K562 (cell line): Measurements from ENCODE around the gene PTOV1. TPM values are rescaled to one million over a fixed set of nuclear protein-coding genes. Genes with fewer than 3 reads are reported as not detected.

Experiments used
- EP300 ChIP-seq: IDR thresholded peaks from 2 replicates; pipeline ENCODE4 v1.6.1; 2012; ENCODE audit warnings: low read length, improper control_type of control experiment
- GATA2 ChIP-seq: sonication (generic); formaldehyde crosslinking; IDR thresholded peaks from 2 replicates; pipeline ENCODE4 v1.4.0; 2020; ENCODE audit warnings: mild to moderate bottlenecking, missing genetic modification reagents
- HDAC3 ChIP-seq: fragments of 450-650 bp; IDR thresholded peaks from 2 replicates; pipeline ENCODE4 v1.6.1; 2018; ENCODE audit warnings: borderline replicate concordance, mild to moderate bottlenecking, moderate library complexity; ENCODE audit not compliant: partially characterized antibody
- HEY1 ChIP-seq: fragments of 250-450 bp; sonication (Bioruptor Pico); IDR thresholded peaks from 2 replicates; pipeline ENCODE4 v1.5.0; 2020; ENCODE audit warnings: mild to moderate bottlenecking, moderate library complexity, borderline replicate concordance
- MAZ ChIP-seq, 2 experiments: fragments of 450-650 bp in 1 of 2; sonication (generic) in 1 of 2; formaldehyde crosslinking; IDR thresholded peaks in 1 of 2; conservative IDR thresholded peaks in 1 of 2; 2 replicates each; pipeline versions ENCODE4 v1.4.0 to v1.5.0; 2020; ENCODE audit warnings: mild to moderate bottlenecking in 1 of 2, missing genetic modification reagents in 1 of 2
- NFXL1 ChIP-seq: fragments of 450-650 bp; formaldehyde crosslinking; IDR thresholded peaks from 2 replicates; pipeline ENCODE4 v1.4.0; 2021; ENCODE audit warnings: mild to moderate bottlenecking
- PTBP1 ChIP-seq: fragments of 200-400 bp; formaldehyde crosslinking; IDR thresholded peaks from 2 replicates; pipeline ENCODE4 v1.6.1; 2017; ENCODE audit warnings: low read depth, low read length
- RFX1 ChIP-seq: fragments of 450-650 bp; IDR thresholded peaks from 2 replicates; pipeline ENCODE4 v1.6.1; 2016; ENCODE audit warnings: mild to moderate bottlenecking, moderate library complexity
- SMAD2 ChIP-seq: fragments of 150-350 bp; IDR thresholded peaks from 2 replicates; pipeline ENCODE4 v1.6.1; 2014; ENCODE audit warnings: low read depth, mild to moderate bottlenecking, low read length
- ZBTB1 ChIP-seq: sonication (generic); formaldehyde crosslinking; IDR thresholded peaks from 2 replicates; pipeline ENCODE4 v1.8.1; 2023; ENCODE audit warnings: missing genetic modification reagents, low read depth, mild to moderate bottlenecking, borderline replicate concordance
- ZNF124 ChIP-seq: sonication (generic); formaldehyde crosslinking; IDR thresholded peaks from 2 replicates; pipeline ENCODE4 v1.8.1; 2022; ENCODE audit warnings: missing genetic modification reagents
- ZNF197 ChIP-seq: fragments of 200-800 bp; sonication (Bioruptor generic); IDR thresholded peaks from 2 replicates; pipeline ENCODE4 v1.6.1; 2016; ENCODE audit warnings: low read depth, missing genetic modification characterization, missing compliant biosample characterization
- ZNF217 ChIP-seq: sonication (generic); formaldehyde crosslinking; IDR thresholded peaks from 2 replicates; pipeline ENCODE4 v1.8.0; 2022; ENCODE audit warnings: mild to moderate bottlenecking, missing genetic modification reagents
- ZNF232 ChIP-seq: sonication (generic); formaldehyde crosslinking; IDR thresholded peaks from 2 replicates; pipeline ENCODE4 v1.8.0; 2022; ENCODE audit warnings: mild to moderate bottlenecking, missing genetic modification reagents
- ZNF79 ChIP-seq: fragments of 250-450 bp; sonication (Bioruptor Pico); IDR thresholded peaks from 2 replicates; pipeline ENCODE4 v1.4.0; 2020; ENCODE audit warnings: low read depth, mild to moderate bottlenecking, moderate library complexity
- polyA plus RNA-seq, 8 experiments: library from polyadenylated mRNA; depleted of rRNA in 4 of 8; stranded (reverse) in 5 of 8; unstranded in 3 of 8; fragments of >200 nt; fragmentation: Nextera tagmentation in 2 of 8; fragmentation: Illumina TruSeq in 1 of 8; extraction: Ambion mirVana in 2 of 8; extraction: Trizol in 1 of 8; gene quantifications; 2 replicates each; pipeline versions ENCODE4 v1.2.1 to v1.2.3, GENCODE V29; 2011 to 2014; ENCODE audit warnings: inconsistent platforms in 1 of 8, missing spikeins in 1 of 8
- total RNA-seq, 7 experiments: library from RNA; depleted of rRNA in 6 of 7; stranded (reverse); fragments of >200 nt in 6 of 7; fragmentation: Illumina TruSeq in 2 of 7; extraction: Trizol in 2 of 7; gene quantifications; 2 replicates each; pipeline versions ENCODE4 v1.2.1 to v1.2.3, GENCODE V29; 2011 to 2021; ENCODE audit warnings: low replicate concordance in 1 of 7
- TF ChIP-seq, protein P1 (sequence below): sonication (generic); formaldehyde crosslinking; IDR thresholded peaks from 2 replicates; pipeline ENCODE4 v1.8.0; 2022; ENCODE audit warnings: missing genetic modification reagents, mild to moderate bottlenecking, borderline replicate concordance
- TF ChIP-seq, protein P2 (sequence below): fragments of 450-650 bp; conservative IDR thresholded peaks from 2 replicates; pipeline ENCODE4 v1.6.1; 2016; ENCODE audit warnings: missing genetic modification characterization, low read depth, mild to moderate bottlenecking, missing compliant biosample characterization, moderate library complexity
- TF ChIP-seq, protein P3 (sequence below): sonication (generic); formaldehyde crosslinking; IDR thresholded peaks from 2 replicates; pipeline ENCODE4 v1.8.0; 2022; ENCODE audit warnings: mild to moderate bottlenecking, missing genetic modification reagents
- TF ChIP-seq, protein P4 (sequence below): fragments of 250-450 bp; sonication (Bioruptor Pico); IDR thresholded peaks from 2 replicates; pipeline ENCODE4 v1.8.0; 2022; ENCODE audit warnings: moderate library complexity, mild to moderate bottlenecking, inconsistent platforms
- TF ChIP-seq, protein P5 (sequence below): fragments of 450-650 bp; IDR thresholded peaks from 2 replicates; pipeline ENCODE4 v1.6.1; 2014; ENCODE audit warnings: low read depth, mild to moderate bottlenecking, moderate library complexity, borderline replicate concordance

The PTOV1 gene
- total and polyA plus RNA-seq, 9 of the 15 experiments (the other 6 are each of a cell fraction or from before 2014, with no cell fraction given) = 4.9 to 169 (median 43.5) TPM

DNA sequence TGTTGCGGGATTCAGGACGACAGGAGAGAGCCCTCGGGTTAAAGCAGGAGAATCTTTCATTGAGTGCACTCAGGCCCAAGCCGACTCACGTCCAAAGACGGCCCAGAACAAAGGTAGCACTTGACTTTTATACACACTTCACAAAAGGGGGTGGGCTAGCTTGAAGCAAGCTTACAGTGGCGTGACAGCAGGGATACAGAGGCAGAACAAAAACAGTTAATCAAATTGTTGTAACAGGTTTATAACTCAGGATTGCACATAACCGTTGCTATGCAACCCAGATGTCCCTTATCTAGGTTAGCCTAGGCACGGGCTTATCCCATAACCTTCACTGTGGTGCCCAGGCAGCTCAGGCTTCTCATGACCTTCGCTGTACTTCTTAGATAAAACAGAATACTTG, 30.8 kb upstream of the PTOV1 start (continued):
- no peak for TF ChIP-seq ZNF197 (CRISPR knock-in tag)
- TF ChIP-seq ZNF124 = no peak
- TF ChIP-seq, protein P1, sequence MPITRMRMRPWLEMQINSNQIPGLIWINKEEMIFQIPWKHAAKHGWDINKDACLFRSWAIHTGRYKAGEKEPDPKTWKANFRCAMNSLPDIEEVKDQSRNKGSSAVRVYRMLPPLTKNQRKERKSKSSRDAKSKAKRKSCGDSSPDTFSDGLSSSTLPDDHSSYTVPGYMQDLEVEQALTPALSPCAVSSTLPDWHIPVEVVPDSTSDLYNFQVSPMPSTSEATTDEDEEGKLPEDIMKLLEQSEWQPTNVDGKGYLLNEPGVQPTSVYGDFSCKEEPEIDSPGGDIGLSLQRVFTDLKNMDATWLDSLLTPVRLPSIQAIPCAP = no peak
- no peak for TF ChIP-seq ZBTB1 (CRISPR knock-in tag)
- TF ChIP-seq, protein P2, sequence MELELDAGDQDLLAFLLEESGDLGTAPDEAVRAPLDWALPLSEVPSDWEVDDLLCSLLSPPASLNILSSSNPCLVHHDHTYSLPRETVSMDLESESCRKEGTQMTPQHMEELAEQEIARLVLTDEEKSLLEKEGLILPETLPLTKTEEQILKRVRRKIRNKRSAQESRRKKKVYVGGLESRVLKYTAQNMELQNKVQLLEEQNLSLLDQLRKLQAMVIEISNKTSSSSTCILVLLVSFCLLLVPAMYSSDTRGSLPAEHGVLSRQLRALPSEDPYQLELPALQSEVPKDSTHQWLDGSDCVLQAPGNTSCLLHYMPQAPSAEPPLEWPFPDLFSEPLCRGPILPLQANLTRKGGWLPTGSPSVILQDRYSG (tag) = no peak
- no peak for TF ChIP-seq SMAD2
- TF ChIP-seq HEY1 (CRISPR knock-in tag) = no peak
- no peak for TF ChIP-seq NFXL1 (CRISPR knock-in tag)
- TF ChIP-seq RFX1 = peak; percentile 91
- TF ChIP-seq, protein P3, sequence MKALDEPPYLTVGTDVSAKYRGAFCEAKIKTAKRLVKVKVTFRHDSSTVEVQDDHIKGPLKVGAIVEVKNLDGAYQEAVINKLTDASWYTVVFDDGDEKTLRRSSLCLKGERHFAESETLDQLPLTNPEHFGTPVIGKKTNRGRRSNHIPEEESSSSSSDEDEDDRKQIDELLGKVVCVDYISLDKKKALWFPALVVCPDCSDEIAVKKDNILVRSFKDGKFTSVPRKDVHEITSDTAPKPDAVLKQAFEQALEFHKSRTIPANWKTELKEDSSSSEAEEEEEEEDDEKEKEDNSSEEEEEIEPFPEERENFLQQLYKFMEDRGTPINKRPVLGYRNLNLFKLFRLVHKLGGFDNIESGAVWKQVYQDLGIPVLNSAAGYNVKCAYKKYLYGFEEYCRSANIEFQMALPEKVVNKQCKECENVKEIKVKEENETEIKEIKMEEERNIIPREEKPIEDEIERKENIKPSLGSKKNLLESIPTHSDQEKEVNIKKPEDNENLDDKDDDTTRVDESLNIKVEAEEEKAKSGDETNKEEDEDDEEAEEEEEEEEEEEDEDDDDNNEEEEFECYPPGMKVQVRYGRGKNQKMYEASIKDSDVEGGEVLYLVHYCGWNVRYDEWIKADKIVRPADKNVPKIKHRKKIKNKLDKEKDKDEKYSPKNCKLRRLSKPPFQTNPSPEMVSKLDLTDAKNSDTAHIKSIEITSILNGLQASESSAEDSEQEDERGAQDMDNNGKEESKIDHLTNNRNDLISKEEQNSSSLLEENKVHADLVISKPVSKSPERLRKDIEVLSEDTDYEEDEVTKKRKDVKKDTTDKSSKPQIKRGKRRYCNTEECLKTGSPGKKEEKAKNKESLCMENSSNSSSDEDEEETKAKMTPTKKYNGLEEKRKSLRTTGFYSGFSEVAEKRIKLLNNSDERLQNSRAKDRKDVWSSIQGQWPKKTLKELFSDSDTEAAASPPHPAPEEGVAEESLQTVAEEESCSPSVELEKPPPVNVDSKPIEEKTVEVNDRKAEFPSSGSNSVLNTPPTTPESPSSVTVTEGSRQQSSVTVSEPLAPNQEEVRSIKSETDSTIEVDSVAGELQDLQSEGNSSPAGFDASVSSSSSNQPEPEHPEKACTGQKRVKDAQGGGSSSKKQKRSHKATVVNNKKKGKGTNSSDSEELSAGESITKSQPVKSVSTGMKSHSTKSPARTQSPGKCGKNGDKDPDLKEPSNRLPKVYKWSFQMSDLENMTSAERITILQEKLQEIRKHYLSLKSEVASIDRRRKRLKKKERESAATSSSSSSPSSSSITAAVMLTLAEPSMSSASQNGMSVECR (CRISPR knock-in tag) = no peak
- TF ChIP-seq ZNF232 (CRISPR knock-in tag) = no peak
- TF ChIP-seq HDAC3 = no peak
- TF ChIP-seq, protein P4, sequence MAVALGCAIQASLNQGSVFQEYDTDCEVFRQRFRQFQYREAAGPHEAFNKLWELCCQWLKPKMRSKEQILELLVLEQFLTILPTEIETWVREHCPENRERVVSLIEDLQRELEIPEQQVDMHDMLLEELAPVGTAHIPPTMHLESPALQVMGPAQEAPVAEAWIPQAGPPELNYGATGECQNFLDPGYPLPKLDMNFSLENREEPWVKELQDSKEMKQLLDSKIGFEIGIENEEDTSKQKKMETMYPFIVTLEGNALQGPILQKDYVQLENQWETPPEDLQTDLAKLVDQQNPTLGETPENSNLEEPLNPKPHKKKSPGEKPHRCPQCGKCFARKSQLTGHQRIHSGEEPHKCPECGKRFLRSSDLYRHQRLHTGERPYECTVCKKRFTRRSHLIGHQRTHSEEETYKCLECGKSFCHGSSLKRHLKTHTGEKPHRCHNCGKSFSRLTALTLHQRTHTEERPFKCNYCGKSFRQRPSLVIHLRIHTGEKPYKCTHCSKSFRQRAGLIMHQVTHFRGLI = no peak
- TF ChIP-seq, protein P5, sequence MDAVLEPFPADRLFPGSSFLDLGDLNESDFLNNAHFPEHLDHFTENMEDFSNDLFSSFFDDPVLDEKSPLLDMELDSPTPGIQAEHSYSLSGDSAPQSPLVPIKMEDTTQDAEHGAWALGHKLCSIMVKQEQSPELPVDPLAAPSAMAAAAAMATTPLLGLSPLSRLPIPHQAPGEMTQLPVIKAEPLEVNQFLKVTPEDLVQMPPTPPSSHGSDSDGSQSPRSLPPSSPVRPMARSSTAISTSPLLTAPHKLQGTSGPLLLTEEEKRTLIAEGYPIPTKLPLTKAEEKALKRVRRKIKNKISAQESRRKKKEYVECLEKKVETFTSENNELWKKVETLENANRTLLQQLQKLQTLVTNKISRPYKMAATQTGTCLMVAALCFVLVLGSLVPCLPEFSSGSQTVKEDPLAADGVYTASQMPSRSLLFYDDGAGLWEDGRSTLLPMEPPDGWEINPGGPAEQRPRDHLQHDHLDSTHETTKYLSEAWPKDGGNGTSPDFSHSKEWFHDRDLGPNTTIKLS = no peak
- no peak for TF ChIP-seq MAZ (CRISPR knock-in tag; conservative IDR thresholded peaks at IDR 0.05 in 1 of 2, IDR thresholded peaks at IDR 0.05 in 1 of 2)
- TF ChIP-seq EP300 = no peak
- TF ChIP-seq GATA2 (CRISPR knock-in tag) = peak; percentile 37; the same call in 1 of the 2 replicates
- TF ChIP-seq ZNF217 = no peak
- no peak for TF ChIP-seq PTBP1
- no peak for TF ChIP-seq ZNF79 (CRISPR knock-in tag)
